Erythroblast (primary cell): Measurements from ENCODE around the gene CNOT1.

Experiments
- GATA1 ChIP-seq: IDR thresholded peaks from 2 replicates; pipeline ENCODE4 v1.6.1; 2011; ENCODE audit warnings: low read depth, mild to moderate bottlenecking, control low read depth, low read length, moderate library complexity
- POLR2A ChIP-seq: IDR thresholded peaks from 2 replicates; pipeline ENCODE4 v1.6.1; 2011; ENCODE audit warnings: mild to moderate bottlenecking, low read length

DNA sequence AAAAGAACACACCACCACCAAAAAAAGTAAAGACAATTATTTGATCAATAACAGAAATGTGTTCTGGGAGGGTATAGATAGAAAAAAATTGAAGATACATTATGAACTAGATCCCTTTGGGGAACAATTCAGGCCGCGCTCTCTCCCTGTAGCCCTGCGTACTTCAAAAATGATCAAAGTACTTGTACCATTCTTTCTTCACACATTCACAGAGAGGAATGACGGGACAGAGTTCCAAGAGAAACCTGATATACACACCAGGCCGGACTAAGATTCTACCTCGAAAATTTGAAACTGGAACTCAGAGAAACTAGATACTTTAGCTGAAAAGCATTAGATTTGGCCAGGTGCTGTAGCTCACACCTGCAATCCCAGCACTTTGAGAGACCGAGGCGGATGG, 50.0 kb downstream of the CNOT1 start:
- TF ChIP-seq POLR2A (no peak), GATA1 (no peak)
